Stimulated activated CD4-positive, alpha-beta T cell treated with anti-CD3 and anti-CD28 coated beads, Interleukin-2, amount 100 ng/mL, for 48 hours (primary cell): ENCODE data around the gene RXFP4.
"Not testable (repeated sequence)": the region's sequence is repeated elsewhere in the genome, so short reads cannot be mapped to it uniquely, and the experiment has no call there.

Experiments
- DNase-seq, 2 donors: peaks; one replicate each; pipeline ENCODE4 v3.0.0-alpha.2; 2020

The RXFP4 gene

DNA sequence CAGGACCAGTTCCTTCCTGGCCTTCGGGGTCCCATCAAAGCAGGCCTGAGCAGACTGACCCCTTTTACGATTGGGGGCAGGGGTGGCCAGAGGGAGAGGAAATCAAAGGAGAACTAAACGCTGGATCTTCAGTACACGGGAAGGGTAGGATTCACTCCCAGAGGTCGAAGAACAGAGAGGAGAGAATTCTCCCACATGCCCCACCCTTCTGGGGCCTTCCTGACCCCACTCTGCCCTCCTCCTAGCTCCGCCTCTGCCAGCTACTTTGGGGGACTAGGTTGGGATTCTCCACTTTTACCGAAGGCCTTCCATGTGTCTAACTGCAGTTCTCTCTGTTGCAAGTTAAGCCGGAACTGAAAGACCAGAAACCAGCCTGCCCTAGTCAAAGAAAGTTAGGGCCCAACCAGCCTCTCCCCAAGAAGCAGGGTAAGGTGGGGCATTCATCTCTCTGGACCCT, 37.6 kb downstream of the RXFP4 start:
- DNase-seq: no peak

- DNase-seq: no peak
Measured at GRCh38 chr1:155979597-155980343, 38.3 kb downstream of the RXFP4 start.

DNA sequence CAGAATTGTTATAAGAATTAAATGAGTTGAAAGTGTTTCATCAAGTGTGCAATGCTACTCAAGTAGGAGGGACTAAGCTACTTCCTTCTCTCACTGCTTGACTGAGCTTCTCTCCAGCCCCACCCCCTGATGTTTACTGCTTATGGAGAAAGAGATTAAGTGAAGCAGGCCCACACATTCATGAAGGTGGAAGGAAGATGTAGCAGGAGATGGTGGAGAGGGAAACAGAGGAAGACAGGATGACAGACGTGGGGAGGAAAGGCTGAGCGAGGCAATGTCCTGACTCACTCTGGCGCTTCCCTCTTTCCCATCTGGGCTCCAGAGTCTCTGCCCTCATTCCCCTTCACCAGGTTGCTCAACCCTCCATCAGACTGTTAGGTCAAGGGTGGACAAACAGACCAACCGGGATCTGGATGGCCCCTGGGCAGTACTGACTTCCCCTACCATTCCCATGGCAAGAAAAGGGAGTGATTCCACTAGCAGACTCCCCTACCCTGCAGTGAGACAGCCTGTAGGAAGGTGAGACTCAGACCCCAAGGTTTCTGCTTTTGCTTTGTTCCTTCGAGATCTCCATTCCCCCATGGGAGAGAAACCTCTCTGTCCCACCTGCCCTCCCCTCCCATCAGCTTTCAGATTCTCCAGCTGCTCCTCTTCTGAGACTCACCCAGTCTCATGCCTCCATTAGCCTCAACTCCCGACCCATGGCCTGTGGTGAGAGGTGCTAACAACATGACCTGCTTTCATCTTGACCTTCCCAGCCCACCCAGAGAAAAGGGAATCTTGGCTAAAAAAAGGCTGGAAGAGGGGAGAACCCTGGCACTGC, 40.0 kb downstream of the RXFP4 start:
- no peak for DNase-seq

DNA sequence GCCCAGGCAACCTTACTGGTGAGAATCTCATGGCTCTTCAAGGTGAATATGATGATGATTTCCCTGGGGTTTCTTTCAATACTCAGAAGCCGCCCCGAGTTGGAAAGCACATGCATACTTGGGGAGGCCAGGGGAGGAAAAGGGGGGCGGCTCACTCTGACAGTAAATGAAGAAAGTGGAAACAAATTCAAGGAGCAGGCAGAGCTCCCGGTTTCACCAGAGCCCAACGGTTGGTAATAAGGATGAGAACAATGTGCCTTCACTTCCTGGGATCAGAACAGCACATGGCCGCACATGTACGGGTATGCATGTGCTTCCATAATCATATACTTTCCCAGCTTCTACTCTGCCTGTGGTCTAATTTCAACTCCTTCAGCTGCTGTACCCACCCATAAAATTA, 40.7 kb downstream of the RXFP4 start:
- no peak for DNase-seq

DNA sequence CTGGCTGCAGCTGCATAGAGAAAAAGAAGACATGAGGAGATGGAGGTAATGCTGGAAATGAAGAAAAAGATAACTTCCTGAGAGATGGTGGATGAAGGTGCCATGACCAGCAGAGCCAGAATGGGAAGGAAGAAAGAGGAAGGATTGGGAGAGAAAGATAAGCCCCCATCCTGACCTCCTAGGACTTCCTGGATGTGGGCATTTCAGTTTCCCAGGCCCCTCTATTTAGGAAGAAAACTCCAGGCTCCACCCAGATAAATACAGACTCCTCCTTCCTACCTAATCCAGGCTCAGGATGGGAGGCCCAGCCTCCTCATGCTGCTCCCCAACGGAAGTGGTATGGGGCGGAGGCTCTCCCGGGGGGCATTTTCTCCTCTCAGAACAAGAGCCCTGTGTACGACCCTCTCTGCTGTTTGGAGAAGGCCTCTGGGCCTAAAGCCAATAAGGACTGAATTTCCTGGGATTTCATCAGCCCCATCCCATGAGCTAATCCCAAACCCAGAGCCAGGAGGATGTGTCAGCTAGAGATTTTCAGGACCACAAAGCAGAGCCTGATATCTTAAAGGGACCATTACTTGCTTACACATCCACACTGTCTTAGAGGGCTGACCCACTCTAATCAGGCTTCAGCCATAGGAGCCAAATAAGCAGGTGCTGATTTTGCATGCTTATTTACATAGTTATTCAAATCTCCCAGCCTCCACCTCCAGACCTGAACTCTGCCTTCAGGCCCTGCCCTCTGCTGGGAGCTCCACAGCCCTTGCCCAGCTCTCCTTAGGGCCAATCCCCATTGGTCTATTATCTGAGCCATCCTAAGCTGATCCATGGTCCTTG, 42.0 kb downstream of the RXFP4 start:
- DNase-seq: no peak

- DNase-seq: no peak
Measured at GRCh38 chr1:155984341-155984740, 42.9 kb downstream of the RXFP4 start.

DNA sequence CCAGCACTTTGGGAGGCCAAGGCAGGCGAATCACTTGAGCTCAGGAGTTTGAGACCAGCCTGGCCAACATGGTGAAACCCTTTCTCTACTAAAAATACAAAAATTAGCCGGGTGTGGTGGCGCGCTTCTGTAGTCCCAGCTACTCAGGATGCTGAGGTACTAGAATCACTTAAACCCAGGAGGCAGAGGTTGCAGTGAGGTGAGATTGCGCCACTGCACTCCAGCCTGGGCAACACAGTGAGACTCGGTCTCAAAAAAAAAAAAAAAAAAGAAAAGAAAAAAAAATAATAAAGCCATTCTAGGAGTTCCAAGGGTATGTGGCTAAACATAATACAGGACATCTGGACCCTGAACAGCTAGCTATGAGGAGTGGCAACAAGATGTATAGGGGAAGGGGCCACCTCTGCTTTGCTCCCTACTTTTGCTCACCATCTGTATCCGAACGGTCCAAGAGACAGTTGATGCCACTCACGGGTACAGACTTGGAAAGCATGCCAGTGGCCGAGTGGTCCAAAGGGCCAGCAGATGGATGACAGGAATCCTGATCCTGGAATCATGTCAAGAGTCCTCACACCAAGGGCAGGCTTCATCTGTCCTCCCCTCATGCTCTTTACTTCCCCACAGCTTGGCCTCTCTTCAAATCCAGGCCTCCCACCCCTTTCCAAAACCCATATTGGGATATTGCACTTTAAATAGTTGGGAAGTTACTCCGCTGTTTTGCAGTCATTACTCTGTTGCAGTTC, 43.6 kb downstream of the RXFP4 start:
- not testable (repeated sequence) for DNase-seq

DNA sequence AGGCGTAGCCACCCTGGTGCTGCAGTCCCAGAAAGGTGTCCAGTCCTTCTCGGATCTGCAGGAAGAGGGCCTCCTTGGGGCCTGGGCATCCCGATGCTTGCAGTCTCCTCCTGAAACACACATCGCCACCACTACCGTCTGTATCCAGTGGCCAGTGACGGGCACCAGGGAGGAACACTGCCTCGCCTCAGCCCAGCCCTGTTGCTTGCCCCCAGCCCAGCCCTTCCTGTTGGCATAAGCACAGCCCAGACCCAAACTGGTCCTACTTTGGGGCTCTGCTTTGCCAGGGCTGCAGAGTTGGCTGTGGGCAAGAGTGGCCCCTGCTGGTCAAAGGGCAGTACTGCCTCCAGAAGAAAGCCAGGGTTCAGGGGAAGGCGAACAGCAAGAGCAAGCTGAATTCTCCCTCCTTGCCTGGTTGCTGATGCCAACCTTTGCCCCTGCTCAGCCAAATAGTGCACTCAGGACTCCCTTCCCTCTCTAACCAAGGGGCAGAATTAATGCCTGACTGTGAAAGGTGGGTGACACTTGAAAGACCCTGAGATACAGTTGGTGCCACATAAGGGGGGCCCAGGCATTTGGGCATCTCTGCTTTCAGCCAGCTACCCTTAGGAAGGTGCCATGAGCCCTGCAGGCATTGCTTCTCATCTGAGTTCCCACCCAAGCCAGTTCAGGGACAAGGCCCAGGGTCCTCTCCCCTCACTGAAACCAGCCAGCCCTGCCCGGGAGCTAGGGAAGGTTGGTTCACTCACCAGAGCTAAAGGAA, 48.0 kb downstream of the RXFP4 start:
- DNase-seq: peak; percentile 73 to 78

- no peak for DNase-seq
Measured at GRCh38 chr1:155990005-155990739, 48.7 kb downstream of the RXFP4 start.
